Anterior cingulate cortex (tissue), 58 donors: ENCODE data around the gene CD46.
A peak's percentile ranks its signal among the peaks of the same experiment; 100 is the strongest.

Source experiments
- DNase-seq, 58 donors: peaks; one replicate each; lab custom pipeline; 2025; lab: John Stamatoyannopoulos, UW

Gene CD46

DNA sequence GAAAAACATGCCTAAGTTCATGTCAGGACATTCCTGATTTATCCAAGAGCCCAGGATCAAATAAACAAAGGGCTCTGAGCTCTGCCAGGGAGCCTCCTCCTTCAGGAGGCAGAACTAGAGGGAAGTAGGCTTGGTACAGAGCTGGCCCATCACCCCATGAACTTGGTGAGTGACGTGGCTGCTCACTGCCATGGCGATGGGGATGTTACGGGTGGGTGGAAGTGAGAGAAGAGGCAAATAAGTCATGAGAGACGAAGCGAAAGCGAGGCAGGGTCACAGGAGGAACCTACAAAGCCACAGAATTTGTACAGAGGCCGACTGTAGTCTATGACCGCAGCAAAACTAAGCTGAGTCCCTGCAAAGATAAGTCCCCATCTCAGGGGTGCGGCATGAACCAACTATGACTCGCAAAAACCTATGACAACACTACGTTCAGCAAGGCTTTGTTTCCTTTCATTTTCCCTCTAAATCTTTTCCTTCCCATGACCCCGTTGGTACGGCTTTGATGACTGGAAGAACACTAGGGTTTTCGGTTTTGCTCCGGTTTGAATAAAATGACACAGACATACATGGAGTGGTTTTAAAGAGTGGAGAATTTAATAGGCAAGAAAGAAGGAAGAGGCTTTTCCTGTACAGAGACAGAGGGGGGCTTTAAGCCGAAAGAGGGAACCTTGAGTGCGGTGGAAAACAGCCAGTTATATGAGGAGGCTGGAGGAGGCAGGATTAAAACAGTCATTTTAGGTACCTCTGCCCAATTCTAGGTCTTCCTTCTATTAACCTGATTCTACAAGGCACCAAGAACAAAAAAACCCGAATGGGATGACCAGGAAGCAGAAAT lies 74.1 kb downstream of the CD46 start:
- DNase-seq: peak in 20 of 58 donors; percentile 28 to 77 (median 46)

- no peak for DNase-seq
Observed at GRCh38 chr1:207826557-207827487, 75.0 kb downstream of the CD46 start.

- DNase-seq: no peak
Observed at GRCh38 chr1:207827488-207827830, 75.6 kb downstream of the CD46 start.

- DNase-seq: no peak
Observed at GRCh38 chr1:207828046-207828445, 76.2 kb downstream of the CD46 start.

DNA sequence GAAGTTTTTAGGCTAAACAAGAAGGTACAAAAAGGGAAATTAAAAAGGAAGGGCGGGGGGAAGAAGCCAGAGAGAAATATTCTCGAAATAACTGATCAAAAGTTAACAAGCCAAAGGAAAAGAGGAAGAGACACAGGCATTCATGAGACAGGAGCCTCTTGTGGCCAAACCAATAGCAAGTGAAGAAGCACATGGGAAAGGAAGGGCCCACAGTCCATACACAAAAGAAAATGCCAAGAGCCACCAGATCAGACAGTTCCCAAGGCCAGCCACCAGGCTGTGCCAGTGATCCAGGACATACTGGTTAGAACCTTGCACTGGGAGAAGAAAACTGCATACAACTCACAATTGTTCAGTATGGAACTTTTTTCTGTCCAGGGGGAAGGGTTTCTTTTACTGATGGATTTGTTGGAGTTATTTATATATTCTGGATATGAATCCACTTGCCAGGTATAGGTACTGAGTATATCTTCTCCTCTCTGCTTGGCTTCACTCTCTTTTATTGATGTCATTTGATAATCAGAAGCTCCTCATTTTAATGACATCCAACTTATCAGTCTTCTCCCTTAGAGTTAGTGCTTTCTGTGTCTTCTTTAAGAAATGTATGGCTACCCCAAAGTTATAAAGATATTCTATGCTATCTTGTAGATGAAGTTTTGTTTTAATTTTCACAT lies 76.8 kb downstream of the CD46 start:
- DNase-seq: peak in 44 of 58 donors; percentile 21 to 81 (median 54)

GRCh38 chr1:207829576-207829975 lies 77.7 kb downstream of the CD46 start:
- DNase-seq: no peak

DNA sequence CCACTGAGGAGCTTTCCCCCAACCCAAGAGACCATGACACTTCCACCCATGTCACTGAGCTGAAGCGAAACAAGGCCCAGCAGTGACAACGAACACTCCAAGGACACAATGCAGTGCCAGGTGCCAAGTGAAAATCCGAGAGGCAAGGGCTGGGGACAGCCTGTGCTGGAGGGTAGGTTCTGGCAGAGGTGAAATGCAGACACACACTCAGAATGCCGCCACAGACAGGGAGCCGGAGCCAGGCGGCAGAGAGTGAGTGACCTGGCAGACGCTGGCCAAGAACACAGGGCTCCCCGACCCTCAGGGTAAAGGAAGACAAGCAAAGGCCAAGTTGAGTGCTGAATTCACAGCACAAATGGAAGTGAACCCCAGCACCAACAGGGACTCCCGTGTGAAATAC lies 78.9 kb downstream of the CD46 start:
- DNase-seq: peak in 2 of 58 donors; percentile 6 to 33

DNA sequence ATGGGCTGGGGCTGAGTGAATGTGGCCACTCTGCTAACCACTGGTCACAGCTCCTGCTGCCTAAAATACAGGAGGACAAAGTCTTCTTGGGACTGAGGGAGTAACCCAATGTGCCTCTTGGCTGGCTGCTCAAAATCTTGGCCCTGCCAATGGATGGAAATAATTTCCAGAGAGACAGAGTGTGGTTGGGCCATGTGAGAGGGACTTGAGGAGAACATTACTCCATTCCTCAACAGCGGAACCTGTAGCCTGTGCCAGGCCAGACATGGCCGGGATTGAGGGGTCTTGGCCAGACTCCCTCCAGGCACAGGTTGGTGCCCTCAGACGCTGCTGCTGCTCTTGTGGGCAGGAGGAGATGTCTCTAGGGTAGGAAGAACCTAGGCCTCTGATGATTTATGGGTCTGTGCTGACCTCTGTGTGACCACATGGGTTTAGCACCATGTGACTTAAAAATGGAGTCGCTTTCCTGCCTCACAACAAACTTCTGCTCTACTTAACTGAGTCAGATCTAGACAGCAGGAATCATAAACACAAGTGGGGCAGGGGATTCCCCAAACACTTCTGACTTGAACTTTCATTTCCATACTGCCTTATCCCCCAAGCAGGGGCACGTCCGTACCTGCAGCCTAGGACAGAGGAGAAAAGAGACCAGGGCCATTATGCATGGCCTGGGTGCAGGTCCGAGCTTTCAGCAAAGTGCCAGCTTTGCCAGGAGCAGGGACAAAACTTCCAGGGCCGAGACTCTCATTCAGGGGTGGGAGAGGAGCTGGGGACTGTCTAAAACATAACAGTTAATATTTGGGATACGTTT lies 79.9 kb downstream of the CD46 start:
- DNase-seq: peak in 2 of 58 donors; percentile 41 to 48

DNA sequence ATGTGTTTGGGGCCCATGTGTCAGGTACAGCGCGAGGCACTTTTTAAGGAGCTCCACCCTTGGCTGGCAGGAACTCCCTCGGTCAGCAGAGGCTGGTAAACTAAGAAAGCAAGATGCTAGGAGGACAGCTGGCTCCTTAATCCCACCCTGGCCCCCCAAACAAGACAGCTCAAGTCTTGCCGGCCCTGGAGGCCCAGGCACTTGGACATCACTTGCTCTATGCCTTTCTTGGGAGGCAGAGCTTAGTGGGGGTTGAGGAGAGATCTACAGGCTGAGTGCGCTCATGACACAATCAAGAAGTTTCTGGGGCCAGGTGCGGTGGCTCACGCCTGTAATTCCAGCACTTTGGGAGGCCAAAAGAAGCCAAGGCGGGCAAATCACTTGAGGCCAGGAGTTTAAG lies 80.9 kb downstream of the CD46 start:
- no peak for DNase-seq

DNA sequence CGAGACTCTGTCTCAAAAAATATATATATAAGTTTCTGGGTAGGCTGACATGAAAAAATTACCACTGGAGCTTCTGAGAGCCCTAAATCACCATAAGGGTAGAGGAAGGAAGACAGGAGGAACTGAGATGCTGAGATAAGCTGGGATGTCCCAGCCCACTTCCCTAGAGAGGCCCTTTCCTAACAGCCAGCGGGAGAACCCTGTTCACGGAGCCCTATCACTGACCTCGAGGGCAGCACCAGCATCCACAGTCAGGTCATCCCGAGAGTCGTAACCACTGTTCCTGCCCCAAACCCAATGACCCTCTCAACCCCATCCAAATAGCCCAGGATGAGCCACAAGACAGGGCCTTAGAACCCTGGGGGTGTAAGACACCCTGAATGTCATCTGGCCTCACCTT lies 81.5 kb downstream of the CD46 start:
- DNase-seq: no peak

DNA sequence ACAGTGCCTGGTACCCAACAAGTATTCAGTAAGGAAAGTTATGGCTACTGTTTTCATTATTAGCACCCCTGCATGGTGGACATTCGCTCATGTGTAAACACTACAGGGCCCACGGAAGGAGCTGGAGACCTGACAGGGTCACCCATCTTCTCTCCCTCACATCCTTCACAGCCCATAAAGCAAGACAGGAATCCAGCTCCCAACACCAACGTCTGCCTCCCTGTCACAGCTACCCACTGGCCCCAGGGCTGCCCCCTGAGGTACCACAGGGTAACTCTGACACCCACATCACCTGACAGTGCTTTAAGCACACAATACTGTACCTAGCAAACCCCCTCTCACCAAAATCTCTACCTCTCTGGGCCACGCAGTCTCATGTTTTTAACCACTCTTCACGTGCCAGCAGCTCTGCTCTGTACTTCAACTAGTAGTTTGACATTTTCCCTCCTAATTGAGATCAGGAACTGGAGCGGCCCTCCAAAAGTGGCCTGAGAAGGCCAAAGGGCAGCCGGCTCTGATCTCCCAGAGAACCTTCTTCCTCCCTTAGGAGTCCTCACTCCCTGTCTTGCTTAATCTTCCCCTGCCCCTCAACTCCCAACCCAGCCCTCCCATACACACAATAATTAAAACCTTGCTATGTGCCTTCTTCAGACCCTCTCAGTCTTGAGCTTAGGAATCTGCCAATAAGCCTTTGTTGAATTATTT lies 82.3 kb downstream of the CD46 start:
- no peak for DNase-seq

DNA sequence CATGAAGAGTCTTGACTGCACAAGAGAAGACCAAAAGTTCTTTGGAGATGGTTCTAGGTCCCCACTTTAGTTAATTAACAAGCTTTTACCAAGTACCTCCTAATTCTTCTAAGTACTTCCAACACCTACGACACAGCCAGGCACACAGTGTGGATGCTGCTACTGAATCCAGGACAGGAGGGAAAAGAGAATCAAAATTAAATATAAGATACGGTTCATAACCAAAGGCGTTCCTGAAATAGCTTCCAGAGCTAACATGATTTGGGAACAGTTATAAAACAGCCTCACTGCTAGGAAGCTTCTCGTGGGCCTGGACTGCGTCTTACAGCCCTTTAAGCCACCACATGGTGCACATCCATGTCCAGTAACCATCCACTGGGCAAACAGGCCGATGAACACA lies 84.1 kb downstream of the CD46 start:
- DNase-seq: peak in 1 of 58 donors; percentile 38

DNA sequence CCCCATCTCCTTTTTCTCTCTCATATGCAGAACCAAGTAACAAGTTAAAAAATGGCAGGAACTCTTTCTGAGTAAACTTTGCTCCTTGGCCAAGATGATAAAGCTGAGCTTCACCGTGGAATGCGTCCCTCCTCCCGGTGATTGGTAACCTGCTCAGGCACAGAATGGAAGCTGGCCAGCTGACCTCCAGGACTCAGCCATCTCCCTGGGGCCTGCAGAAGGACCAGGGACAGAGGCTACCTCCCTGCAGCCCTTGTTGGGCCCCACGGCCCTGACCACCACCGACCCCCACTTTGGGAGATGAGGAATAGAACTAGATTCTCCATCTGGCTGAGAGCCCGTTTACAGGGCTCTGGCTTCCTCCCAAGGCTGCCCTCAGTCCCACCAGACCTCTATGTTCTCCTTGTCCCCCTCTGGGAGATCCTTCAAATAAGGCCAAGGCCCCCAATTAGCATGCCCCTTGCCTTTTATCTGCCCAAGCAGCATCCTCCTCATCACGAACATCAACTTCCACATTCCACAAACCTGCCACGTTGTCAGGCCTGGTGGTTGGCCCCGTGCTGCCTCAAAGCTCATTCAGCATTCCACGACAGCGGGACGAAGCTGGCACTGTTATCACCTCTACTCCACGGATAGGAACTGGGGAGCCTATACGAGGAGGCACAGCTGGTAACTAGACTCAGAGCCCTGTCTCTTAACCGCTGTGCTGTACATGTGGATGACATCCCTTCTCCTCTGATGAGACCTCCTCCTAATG lies 84.9 kb downstream of the CD46 start:
- DNase-seq: no peak

- no peak for DNase-seq
Observed at GRCh38 chr1:207837673-207838072, 85.8 kb downstream of the CD46 start.

DNA sequence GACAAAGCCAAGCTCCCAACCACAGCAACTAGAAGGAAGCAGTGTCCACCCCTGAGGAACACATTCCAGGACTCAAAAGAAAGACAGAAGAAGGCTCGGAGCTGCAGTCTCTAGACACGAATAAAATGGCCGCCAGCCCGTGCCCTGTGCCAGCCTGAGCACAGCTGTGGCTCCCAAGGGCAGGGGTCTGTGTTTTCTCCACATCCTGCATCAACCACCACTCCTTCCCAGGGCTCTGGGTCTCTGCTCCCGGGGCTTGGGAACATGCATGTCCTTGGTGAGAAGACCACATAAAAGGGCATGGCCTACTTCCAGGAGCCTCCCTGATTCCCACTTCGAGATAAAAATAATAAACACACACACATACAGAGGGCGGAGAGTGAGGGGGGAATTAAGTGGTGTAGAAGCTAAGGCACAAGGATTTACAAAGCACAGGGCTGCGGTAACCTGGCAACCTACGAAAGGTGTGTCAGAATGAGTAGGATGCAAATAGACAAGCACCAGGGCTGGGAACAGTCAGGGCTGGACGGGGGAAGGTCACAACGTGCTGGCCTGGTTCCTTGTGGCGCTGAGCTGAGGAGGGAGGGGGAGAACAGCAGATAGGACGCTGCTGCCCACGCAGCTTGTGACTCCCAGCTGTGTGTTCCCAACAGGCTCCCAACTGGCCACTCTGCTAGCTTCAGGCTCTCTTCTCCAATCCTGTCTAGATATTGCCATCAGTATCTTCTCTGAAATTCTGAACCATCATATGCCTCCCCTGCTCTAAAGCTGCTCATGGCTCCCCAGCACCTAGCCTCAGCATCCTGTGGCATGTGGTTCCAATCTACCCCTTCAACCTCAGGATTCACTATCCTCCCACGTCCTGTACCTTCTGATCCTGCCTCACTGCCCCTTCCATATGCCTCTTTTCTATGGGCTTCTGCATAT lies 86.6 kb downstream of the CD46 start:
- DNase-seq: peak in 34 of 58 donors; percentile 20 to 72 (median 49)

GRCh38 chr1:207839083-207839413 lies 87.2 kb downstream of the CD46 start:
- DNase-seq: no peak

GRCh38 chr1:207840380-207840779 lies 88.5 kb downstream of the CD46 start:
- no peak for DNase-seq

GRCh38 chr1:207841293-207841692 lies 89.4 kb downstream of the CD46 start:
- no peak for DNase-seq
